ENCODE data around the gene GPATCH1.

GPATCH1 gene

GRCh38 chr19:33064458-33064791, 16.6 kb upstream of the GPATCH1 start:
- H3K4me1 ChIP-seq (ENCODE audit: insufficient read depth, low read length, poor library complexity, severe bottlenecking), result no peaks in the 10 kb centered on the region
- H3K36me3 ChIP-seq (ENCODE audit: insufficient read depth, low read length), result no peaks in the 10 kb centered on the region
- H2AFZ ChIP-seq (ENCODE audit: low read length), result no peak overlapping the region
- no peak overlapping the region for H3K9ac ChIP-seq (ENCODE audit: low read depth, low read length, poor library complexity, severe bottlenecking)
- no peaks in the 10 kb centered on the region for H3F3A ChIP-seq (ENCODE audit: low read depth)
- no peaks in the 10 kb centered on the region for H4K20me1 ChIP-seq (ENCODE audit: insufficient read depth, low read length, poor library complexity, severe bottlenecking)
- H3K4me3 ChIP-seq (ENCODE audit: low read length, poor library complexity, severe bottlenecking), result no peak overlapping the region
- H3K9me3 ChIP-seq (ENCODE audit: insufficient read depth, low read depth, low read length), result no peaks in the 10 kb centered on the region
- no peaks in the 10 kb centered on the region for H3K79me2 ChIP-seq (ENCODE audit: insufficient read depth, low read length)
- no peak overlapping the region for H3K4me2 ChIP-seq (ENCODE audit: low read depth, low read length, poor library complexity, severe bottlenecking)
- no peaks in the 10 kb centered on the region for H3K27me3 ChIP-seq (ENCODE audit: insufficient read depth, low read length, poor library complexity, severe bottlenecking)
- TF ChIP-seq CTCF (conservative IDR thresholded peaks at IDR 0.05; ENCODE audit: low read length), result no peak
- no peak for TF ChIP-seq EZH2phosphoT487 (IDR thresholded peaks at IDR 0.05; ENCODE audit: borderline replicate concordance)
- H3K9me2 ChIP-seq (replicated peaks; ENCODE audit: low read depth, low read length), result no peaks in the 10 kb centered on the region

GRCh38 chr19:33064792-33065550, 16.0 kb upstream of the GPATCH1 start, which contains the start of gene RHPN2:
TSS of gene RHPN2 (minus strand) at chr19:33064888. CDS start at chr19:33064852, 36 bp downstream.
- H3K9ac ChIP-seq (ENCODE audit: low read depth, low read length, poor library complexity, severe bottlenecking), result no peak within 1 kb of the TSS
- H4K20me1 ChIP-seq (ENCODE audit: insufficient read depth, low read length, poor library complexity, severe bottlenecking), result no peaks in the 10 kb centered on the region
- H3K4me3 ChIP-seq (ENCODE audit: low read length, poor library complexity, severe bottlenecking), result no peak within 1 kb of the TSS
- H3K9me3 ChIP-seq (ENCODE audit: insufficient read depth, low read depth, low read length), result no peaks in the 10 kb centered on the region
- no peak within 1 kb of the TSS for H2AFZ ChIP-seq (ENCODE audit: low read length)
- H3K27me3 ChIP-seq (ENCODE audit: insufficient read depth, low read length, poor library complexity, severe bottlenecking), result no peaks in the 10 kb centered on the region
- H3K36me3 ChIP-seq (ENCODE audit: insufficient read depth, low read length), result no peaks in the 10 kb centered on the region
- no peaks in the 10 kb centered on the region for H3K79me2 ChIP-seq (ENCODE audit: insufficient read depth, low read length)
- TF ChIP-seq CTCF (conservative IDR thresholded peaks at IDR 0.05; ENCODE audit: low read length), result no peak
- TF ChIP-seq EZH2phosphoT487 (IDR thresholded peaks at IDR 0.05; ENCODE audit: borderline replicate concordance), result no peak
- no peak within 1 kb of the TSS for H3K4me2 ChIP-seq (ENCODE audit: low read depth, low read length, poor library complexity, severe bottlenecking)
- H3K4me1 ChIP-seq (ENCODE audit: insufficient read depth, low read length, poor library complexity, severe bottlenecking), result no peaks in the 10 kb centered on the region
- H3K9me2 ChIP-seq (replicated peaks; ENCODE audit: low read depth, low read length), result no peaks in the 10 kb centered on the region
- H3F3A ChIP-seq (ENCODE audit: low read depth), result no peaks in the 10 kb centered on the region

DNA sequence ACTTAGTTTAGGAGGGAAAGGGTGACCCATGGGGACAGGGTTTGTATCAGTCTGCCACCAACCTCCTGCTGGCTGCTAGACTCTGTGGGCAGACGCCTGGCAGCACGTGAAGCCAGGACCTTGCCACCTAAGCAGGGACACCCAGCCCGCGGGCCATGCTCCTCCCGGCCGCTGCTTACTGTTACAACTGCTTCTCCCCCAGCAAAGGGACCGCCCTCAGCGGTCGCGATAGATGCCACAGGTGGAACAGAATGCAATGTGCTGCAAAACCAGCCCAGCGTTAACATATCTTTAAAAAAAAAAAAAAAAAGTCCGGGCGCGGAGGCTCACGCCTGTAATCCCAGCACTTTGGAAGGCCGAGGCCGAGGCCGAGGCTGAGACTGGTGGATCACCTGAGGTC, 14.4 kb upstream of the GPATCH1 start:
- no peaks in the 10 kb centered on the region for H3K9me3 ChIP-seq (ENCODE audit: insufficient read depth, low read depth, low read length)
- no peaks in the 10 kb centered on the region for H3K27me3 ChIP-seq (ENCODE audit: insufficient read depth, low read length, poor library complexity, severe bottlenecking)
- no peaks in the 10 kb centered on the region for H3K9me2 ChIP-seq (replicated peaks; ENCODE audit: low read depth, low read length)

More for the DNA sequence above, 14.4 kb upstream of the GPATCH1 start:
- Histone ChIP-seq H3K4me2 (ENCODE audit: low read depth, low read length, poor library complexity, severe bottlenecking) (no peak overlapping the region), H3K79me2 (ENCODE audit: insufficient read depth, low read length) (no peaks in the 10 kb centered on the region), H4K20me1 (ENCODE audit: insufficient read depth, low read length, poor library complexity, severe bottlenecking) (no peaks in the 10 kb centered on the region), H3K4me1 (ENCODE audit: insufficient read depth, low read length, poor library complexity, severe bottlenecking) (no peaks in the 10 kb centered on the region), H3K4me3 (ENCODE audit: low read length, poor library complexity, severe bottlenecking) (no peak overlapping the region), H3K9ac (ENCODE audit: low read depth, low read length, poor library complexity, severe bottlenecking) (no peak overlapping the region), H2AFZ (ENCODE audit: low read length) (no peak overlapping the region), H3F3A (ENCODE audit: low read depth) (no peaks in the 10 kb centered on the region), H3K36me3 (ENCODE audit: insufficient read depth, low read length) (no peaks in the 10 kb centered on the region)
- TF ChIP-seq EZH2phosphoT487 (IDR thresholded peaks at IDR 0.05; ENCODE audit: borderline replicate concordance) (no peak), CTCF (conservative IDR thresholded peaks at IDR 0.05; ENCODE audit: low read length) (no peak)

Measured in Loucy (cell line).